DMS153 (cell line): Measurements from ENCODE around the gene CGB8.
"Not testable (repeated sequence)": the region's sequence is repeated elsewhere in the genome, so short reads cannot be mapped to it uniquely, and the experiment has no call there.

Experiments
- DNase-seq: peaks from one replicate; lab custom pipeline; 2025; lab: John Stamatoyannopoulos, UW

The CGB8 gene

DNA sequence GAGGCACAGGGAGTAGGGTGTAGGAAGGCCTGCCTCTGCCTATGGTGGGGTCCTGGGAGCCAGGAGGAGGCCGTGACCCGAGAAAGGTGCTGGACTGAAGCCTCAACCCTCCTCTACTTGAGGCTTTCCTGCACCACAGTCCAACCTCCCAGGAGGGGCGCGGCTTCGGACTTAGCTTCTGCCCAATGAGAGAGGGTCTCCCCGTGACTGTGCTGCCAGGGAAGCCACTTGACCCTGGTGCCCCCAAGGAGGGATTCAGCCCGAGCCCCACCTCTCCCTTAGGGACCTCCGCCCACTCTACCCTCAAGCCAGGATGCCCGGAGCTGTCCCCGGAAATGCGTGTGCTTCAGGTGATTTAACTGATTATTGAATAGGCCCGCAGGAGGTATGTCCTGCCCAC lies at the start of gene CGB8:
Gene CGB8 (minus strand): TSS at position 101 of the 400 bp plus-strand sequence. CDS start 372 bp downstream, outside the sequence.
- DNase-seq = not testable (repeated sequence)

DNA sequence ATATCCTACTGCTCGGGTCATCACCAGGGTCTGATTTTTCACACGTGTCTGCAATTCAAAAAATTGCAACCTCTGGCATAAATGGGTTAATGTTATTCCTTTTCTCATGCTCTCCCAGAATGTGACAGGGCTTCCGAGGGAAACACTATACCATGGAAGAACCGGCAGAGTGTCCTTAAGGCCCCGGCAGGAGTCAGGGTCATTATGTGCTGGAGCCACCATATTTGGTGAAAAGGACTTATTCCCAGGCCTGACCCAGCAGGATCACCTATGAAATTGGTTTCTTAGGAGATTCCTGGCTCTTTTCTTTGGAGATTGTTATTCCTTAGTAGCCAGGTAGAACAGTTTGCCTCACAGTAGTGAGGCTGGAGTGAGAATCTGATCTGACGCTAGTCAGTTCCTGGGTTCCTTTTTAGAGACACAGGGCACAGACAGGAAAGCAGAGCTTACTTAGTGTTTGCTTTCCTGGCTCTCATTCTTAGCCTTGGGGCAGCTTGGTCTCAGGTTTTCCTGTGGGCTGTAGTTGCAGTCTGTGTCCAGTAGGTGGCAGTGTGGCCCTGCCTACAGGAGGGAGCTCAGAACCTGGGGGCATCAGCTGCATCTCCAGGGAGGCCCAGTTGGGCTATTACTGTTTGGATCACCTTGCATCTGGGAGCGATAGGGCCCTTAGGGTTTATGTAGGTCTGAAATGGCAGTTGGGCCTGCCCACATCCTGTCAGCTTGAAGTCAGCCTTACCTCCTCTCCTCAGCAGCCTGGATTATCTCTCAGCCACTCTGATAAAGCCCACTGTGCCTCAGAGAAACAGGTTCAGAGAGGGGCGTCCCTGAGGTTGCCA lies 48.8 kb upstream of the CGB8 start:
- DNase-seq = peak; percentile 55

DNA sequence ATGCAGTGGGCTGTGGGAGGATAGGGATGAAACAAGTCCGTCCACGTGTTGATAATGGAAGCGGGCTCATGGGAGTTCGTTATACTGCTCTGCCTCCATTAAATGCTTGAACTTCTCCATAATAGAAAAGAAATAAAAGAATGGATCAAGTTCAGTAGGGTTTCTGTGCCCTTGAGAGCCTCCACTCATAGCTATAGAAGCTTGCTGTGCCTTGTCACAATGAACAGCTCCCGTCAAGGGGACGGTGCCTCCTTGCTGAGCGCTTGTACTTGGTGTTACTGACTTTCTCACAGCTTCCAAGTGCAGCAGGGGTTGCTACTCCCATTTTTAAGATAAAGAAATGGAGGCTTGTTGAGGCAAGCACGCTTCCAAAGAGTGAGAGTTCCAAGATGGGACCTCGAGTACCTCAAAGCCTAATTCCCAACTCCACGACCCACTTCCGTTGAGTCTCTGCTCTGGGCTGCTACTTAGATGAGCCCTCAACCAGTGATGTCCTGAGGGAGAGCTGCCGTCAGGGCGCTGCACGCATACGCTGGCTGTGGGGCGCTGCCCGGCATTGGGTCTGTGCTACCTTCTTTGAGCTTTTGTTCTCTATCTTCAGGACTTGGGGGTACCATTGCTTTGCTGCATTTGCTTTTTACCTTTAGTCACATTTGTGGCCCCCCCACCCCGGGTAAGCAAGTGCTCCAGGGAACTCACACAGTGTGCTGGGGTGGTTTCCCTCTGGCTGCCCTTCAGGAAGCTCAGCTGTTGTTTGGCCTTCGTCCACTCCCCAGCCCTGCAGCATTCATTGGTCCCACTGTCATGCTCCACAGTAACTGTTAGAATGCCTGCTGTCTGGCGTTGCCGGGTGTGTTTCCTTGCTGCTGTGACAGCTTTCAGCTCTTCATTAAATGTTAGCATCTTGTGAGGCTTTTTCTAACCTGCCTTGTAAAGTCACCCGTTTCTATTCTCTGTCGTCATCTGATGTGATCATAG lies 45.9 kb upstream of the CGB8 start:
- no peak for DNase-seq

DNA sequence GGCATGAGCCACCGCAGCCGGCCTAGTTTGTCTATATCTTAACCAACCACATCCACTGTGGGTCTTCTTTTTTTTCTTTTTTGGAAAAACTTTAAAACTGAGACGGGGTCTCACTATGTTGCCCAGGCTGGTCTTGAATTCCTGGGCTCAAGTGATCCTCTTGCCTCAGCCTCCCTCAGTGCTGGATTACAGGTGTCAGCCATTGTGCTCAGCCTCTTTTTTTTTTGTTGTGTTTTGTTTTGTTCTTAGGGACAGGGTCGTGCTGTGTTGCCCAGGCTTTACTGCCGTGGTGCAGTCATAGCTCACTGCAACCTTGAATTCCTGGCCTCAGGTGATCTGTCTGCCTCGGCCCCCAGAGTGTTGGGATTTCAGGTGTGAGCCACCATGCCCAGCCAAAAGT lies 43.8 kb upstream of the CGB8 start:
- no peak for DNase-seq

DNA sequence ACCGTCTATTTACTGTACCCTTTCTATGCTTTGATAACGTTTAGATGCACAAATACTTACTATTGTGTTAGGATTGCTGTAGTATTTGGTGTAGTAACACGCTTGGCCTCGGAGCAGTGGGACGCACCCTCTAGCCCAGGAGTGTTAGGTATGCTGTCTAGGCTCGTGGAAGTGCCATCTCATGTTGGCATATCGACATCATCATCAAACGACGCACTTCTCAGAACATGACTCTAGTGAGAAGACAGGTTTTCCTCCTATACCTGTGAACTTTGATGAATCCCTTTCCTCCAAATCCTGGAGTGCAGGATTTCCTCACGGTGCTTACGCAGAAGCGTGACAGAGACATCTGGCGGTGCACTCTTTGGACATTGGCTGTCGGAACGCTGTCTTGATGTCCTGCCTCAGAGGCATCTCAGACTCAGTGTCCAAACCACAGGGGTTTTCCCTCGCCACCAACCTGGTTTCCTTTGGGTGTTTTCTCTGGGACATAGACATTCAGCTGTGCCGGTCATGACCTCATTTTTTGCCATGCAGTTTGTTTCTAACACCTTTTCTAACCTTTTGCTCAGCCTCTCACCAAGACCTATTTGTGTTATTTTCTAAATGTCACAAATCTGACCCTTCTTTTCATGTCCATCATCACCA lies 42.6 kb upstream of the CGB8 start:
- no peak for DNase-seq

DNA sequence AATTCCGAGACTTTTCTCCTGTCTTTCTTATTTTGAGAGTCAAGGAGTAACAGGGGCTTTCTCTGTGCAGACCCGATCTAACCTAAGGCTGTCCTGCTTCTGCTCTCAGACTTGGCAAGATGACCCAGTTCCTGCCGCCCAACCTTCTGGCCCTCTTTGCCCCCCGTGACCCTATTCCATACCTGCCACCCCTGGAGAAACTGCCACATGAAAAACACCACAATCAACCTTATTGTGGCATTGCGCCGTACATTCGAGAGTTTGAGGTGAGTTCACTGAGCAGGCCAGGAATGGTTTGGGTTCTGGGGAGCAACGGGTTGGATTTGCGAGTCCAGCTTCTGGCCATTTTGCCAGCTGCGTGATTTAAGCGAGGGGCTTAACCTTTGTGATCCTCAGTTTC lies 37.4 kb upstream of the CGB8 start:
- no peak for DNase-seq

DNA sequence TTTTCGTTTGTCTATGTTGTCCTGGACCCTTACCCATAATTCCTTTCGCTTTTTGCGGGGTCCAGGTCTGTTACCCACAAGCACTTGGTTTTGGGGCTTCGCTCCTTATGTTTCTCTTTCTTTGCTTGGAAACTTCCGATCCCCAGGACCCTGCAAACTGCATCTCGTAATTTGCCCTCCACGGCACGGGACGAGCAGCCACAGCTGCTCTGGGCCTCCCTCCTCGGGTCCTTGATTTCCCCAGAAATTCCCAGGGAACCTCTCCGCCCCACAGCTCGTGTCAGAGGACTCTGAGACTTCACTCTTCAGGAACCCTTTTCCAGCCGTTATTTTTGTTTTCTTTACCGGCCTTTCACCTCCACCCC lies 36.9 kb upstream of the CGB8 start:
- no peak for DNase-seq

DNA sequence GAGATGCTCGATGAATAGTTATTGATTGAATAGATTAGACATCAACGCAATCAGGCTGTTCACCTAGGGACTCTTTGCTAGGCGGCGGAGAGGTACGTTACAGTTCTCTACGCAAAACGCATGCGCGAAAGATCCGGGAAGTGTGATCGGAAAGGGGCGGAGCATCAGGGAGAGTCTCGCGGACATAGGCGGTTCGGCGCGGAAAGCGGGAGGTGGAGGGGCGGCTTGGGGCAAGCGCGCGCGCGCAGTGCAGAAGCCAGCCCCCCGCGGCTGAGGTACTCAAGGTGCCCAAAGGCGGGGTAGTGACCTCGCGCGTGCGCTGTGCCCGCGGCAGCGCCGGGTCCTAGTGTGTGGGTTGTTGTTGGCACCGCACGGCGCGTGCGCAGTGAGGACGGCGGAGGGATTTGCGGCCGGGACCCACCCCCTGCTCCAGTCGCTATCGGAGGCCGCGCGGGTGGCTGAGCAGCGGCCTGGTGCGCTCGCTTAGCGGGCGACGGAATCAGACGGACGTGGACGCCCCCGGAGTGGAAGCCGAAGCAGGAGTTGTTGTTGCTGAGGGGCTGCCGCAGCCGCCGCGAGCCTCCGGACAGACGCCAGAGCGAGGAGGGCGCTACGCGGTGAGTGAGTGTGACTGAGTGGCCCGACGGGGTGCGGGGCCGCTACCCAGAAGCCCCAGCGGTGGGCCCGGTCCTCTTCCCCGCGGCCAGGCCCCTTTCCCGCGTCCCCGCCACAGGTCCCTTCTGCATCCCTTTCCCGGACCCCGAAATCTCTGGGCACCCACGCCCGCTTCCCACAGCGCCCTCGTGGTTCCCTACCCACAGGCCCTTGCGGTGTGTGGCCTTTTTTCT lies 36.3 kb upstream of the CGB8 start, which contains the start of gene SNRNP70:
Gene SNRNP70 (plus strand): TSS at position 432 of the 848 bp plus-strand sequence. CDS start 964 bp downstream, outside the sequence.
- DNase-seq = peak; percentile 98

DNA sequence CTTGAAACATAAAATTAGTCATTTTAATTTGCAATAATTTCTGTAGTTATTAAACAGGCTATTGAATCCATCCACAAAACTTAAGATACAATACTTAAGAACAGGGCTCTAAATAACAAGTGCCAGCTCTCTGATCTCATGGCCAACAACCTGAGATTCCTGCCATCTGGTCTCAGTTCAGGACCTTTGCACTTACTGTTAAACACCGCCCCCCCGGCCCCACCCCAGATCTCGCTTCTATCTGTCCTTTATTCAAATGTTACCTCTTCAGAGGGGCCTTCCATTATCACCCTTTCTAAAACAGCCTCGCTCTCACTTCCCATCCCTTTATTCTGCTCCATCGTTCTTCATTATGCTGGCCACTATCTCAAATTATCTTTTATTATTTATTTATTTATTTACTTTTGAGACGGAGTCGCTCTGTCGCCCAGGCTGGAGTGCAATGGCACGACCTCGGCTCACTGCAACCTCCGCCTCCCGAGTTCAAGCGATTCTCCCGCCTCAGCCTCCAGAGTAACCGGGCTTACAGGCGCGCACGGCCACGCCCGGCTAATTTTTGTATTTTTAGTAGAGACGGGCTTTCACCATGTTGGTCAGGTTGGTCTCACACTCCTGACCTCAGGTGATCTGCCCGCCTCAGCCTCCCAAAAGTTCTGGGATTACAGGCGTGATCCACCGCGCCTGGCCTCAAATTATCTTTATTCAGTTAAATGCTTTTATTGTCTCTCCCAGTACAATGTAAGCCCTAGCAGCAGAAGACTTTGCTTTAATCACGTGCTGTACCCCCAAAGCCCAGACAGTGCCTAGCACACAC lies 35.5 kb upstream of the CGB8 start:
- no peak for DNase-seq

DNA sequence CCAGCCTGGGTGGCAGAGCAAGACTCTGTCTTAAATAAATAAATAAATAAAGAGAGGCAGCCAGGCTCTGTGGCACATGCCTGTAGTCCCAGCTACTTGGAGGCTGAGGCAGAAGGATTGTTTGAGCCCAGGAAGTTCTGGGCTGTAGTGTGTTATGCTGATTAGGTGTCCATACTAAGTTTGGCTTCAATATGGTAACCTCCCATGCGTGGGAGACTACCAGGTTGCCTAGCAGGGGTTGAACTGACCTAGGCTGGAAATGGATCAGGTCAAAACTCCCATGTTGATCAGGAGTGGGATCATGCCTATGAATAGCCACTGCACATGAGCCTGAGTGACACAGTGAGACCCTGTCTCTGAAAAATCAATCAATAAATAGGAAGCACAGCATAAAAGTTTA lies 32.4 kb upstream of the CGB8 start:
- no peak for DNase-seq

DNA sequence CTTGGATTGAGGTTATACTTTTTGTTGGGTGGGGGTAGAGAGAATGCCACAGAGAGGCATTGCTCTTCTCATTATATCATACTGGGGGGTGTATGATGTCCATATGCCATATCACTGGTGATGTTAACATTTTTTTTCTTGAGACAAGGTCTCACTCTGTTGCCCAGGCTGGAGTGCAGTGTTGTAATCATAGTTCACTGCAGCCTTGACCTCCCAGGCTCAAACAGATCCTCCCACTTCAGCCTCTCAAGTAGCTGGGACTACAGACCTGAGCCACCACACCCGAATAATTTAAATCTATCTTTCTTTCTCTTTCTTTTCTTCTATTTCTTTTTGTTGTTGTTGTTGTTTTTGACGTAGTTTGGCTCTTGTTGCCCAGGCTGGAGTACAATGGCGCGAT lies 31.5 kb upstream of the CGB8 start:
- DNase-seq = no peak

DNA sequence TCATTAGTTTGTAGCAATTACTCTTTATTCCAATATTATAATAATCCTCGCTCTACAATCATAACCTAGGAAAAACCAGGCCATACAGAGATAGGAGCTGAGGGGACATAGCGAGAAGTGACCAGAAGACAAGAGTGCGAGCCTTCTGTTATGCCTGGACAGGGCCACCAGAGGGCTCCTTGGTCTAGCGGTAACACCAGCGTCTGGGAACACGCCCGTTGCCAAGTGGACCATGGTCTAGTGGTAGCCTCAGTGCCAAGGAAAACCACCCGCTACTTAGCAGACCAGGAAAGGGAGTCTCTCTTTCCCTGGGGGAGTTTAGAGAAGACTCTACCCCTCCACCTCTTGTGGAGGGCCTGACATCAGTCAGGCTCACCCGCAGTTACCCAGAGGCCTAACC lies 26.0 kb upstream of the CGB8 start:
- DNase-seq = not testable (repeated sequence)

DNA sequence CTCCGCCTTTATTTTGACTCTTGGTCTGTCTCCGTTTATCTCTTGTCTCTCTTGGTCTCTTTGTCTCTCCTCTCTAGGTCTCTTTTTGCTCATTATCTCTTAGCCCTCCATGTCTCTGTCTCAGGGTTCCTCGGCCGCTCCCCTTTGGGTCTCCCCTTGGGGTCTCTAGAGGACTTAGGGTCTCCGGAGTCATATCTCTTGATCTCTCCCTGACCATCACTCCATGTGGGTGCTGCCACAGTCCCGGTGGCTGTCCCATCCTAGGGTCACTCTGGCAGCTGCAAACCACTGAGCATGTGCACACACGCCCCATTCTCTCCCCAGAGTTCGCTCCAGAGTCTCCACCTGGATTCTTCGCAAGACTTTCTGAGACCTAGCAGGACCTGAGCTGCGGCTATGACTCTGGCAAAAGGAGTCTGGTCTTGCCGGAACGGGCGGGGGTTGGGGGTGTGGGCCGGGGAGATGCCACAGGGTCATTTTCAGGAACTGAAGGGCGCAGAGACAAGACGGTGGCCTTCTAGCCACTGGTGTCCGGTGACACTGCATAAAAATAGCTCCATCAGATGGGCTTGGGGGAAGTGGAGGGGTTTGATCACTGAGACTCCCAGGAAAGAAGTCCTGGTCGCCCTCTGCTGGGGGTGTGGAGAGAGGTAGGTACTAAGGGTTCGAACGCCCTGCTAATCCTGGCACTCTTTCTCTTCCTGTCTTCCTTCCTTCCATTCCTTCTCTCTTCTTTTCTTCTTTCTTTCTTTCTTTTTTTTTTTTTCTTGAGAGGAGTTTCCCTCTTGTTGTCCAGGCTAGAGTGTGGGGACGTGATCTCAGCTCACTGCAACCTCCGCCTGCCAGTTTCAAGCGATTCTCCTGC lies 24.8 kb upstream of the CGB8 start:
- no peak for DNase-seq

DNA sequence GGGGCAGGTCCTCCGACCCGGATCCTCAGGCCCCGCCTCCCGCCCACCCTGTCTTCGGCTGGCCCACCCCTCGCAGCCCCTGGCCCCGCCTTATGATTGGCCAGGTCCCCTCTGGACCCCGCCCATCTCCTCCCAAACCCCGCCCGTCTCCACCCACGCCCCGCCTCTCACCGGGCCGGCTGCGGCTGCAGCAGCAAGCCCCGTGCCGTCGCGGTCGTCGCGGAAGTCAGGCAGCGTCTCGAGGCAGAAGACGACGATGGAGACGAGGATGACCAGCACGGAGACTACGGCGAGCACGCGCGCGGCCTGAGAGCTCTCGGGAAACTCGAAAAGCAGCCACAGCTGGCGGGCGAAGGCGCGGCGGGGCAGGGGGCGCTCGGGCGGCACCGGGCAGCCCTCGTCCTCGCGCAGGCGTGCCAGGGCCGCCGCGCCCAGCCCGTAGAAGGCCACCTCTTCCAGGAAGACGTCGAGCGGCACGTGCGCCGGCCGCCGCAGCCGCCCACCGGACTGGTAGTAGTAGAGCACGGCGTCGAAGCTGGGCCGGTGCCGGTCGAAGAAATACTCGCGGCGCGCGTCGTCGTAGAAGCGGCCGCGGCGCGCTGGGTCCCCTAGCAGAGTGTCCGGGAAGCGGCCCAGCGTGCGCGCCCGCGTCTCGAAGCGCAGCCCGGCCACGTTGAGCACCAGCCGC lies 23.1 kb upstream of the CGB8 start:
- no peak for DNase-seq

DNA sequence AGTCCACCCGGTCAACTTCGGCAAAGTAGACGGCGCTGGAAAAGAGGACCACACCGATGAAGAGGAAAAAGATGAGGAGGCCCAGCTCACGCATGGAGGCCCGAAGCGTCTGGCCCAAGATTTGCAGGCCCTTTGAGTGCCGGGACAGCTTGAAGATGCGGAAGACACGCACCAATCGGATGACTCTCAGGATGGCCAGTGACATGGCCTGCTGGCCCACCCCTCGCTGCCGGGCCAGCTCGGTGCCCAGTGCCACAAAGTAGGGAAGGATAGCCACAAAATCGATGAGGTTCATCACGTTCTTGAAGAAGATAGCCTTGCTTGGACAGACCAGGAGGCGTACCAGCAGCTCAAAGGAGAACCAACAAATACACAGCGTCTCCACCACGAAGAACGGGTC lies 21.5 kb upstream of the CGB8 start:
- no peak for DNase-seq

DNA sequence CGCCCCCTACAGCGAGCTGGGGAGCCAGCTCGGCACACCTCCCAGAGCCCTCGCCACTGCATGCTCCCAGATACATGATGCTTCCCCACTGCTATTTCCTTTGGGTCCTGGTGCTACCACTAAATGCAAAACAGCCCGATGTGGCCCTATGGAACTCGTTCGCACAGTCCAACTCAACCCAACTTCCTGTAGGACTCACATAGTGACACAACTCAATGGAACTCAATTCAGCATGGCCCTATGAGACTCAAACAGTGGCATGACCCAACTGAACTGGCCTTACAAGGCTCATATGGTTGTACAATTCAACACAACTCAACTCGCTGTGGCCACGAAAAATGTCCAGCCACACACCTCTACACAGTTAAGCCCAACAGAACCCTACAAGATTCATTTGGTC lies 20.1 kb upstream of the CGB8 start:
- no peak for DNase-seq

DNA sequence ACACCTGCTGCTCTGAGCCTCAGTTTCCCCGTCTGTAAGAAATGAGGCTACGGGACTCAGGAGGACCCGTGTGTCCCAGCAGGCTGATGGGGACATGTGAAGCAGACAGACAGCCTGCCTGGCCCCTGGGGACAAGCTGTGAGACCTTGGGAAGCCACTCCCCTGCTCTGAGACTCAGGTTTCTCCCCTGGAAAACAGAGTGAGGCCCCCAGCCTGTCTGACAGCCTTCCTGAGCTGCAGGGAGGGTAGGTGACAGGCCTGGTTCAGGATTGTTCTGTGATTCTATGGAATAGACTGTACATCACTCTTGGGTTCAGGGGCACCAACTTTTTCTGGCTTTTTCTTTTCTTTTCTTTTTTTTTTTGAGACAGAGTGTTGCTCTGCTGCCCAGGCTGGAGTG lies 18.6 kb upstream of the CGB8 start:
- DNase-seq = no peak

DNA sequence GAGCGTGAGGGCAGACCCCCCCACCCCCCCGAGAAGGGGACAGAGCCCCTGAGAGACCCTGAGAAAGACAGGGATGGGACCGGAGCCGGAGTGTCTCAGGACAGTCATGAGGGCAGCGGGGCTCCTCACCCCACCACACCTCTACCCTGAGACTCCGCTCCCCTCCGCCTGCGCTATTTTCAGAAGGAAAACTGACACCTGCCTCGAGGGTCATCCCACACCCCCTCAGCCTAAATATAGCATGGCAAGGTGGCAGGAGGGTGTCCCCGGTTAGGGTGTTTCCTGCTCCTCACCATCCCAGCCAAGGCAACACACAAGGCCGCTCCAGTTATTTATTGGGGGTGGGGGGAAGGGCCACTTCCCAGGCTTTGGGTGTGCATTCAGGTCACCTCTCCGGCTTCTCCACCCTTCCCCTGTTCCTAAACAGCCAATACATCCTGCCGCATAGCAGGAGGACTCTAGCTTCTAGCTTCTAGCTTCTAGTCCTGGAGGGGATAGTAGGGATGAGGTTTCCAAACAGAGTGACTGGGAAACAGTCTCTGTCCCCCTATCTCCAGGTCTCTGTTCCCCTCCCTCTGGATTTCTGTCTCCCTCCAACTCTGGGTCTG lies 17.1 kb upstream of the CGB8 start:
- no peak for DNase-seq
